OCI-LY3 (cell line): Measurements from ENCODE around the gene CLIC6.

Experiments used
- H2AFZ ChIP-seq: fragments of 200-600, 300-600 bp; shearing (Covaris generic); 2 replicates; pipeline ENCODE4 v1.6.0; 2014; ENCODE audit warnings: antibody characterized with exemption, low read depth, low read length
- H3K27ac ChIP-seq: fragments of 200-600, 300-600 bp; sonication (generic); 2 replicates; pipeline ENCODE4 v1.5.1; 2014; ENCODE audit warnings: mild to moderate bottlenecking, low read length, moderate library complexity, mixed read lengths
- H3K27me3 ChIP-seq: fragments of 200-600, 300-600 bp; sonication (generic); 2 replicates; pipeline ENCODE4 v1.6.1; 2014; ENCODE audit warnings: low read depth, low read length, mixed read lengths
- H3K36me3 ChIP-seq: fragments of 200-600, 300-600 bp; sonication (generic); replicated peaks from 2 replicates; pipeline ENCODE3; 2014; ENCODE audit warnings: low read depth, low read length, mixed read lengths
- H3K4me1 ChIP-seq: fragments of 300-600, 200-600 bp; sonication (generic); 2 replicates; pipeline ENCODE4 v1.6.1; 2014; ENCODE audit warnings: low read length, mixed read lengths
- H3K4me2 ChIP-seq: fragments of 200-600, 300-600 bp; sonication (generic); 2 replicates; pipeline ENCODE4 v1.6.1; 2014; ENCODE audit warnings: low read length, mixed read lengths
- H3K4me3 ChIP-seq: fragments of 300-600, 200-600 bp; sonication (generic); 2 replicates; pipeline ENCODE4 v1.5.1; 2014; ENCODE audit warnings: antibody characterized with exemption, mild to moderate bottlenecking, low read length, moderate library complexity
- H3K79me2 ChIP-seq: fragments of 300-600, 200-600 bp; shearing (Covaris generic); 2 replicates; pipeline ENCODE4 v1.6.1; 2014; ENCODE audit warnings: mild to moderate bottlenecking, low read length, mixed read lengths
- H3K9ac ChIP-seq: fragments of 300-600, 200-600 bp; shearing (Covaris generic); 2 replicates; pipeline ENCODE4 v1.6.0; 2014; ENCODE audit warnings: mild to moderate bottlenecking, low read length, moderate library complexity
- H3K9me3 ChIP-seq: fragments of 200-600, 300-600 bp; shearing (Covaris generic); 2 replicates; pipeline ENCODE4 v1.6.1; 2014; ENCODE audit warnings: low read length, mixed read lengths; ENCODE audit not compliant: insufficient read depth
- H4K20me1 ChIP-seq: fragments of 200-600, 300-600 bp; sonication (generic); 2 replicates; pipeline ENCODE4 v1.6.1; 2016; ENCODE audit warnings: low read length, mixed read lengths; ENCODE audit not compliant: insufficient read depth
- EZH2phosphoT487 ChIP-seq: fragments of 200-600 bp; shearing (Covaris generic); IDR thresholded peaks from 2 replicates; pipeline ENCODE4 v1.6.1; 2018; ENCODE audit warnings: antibody characterized with exemption, mixed run types, low read depth
- TF ChIP-seq, protein P1 (sequence below): fragments of 200-600, 300-600 bp; sonication (generic); IDR thresholded peaks from 2 replicates; pipeline ENCODE4 v1.5.1; 2014; ENCODE audit warnings: antibody characterized with exemption, low read length, low read depth

CLIC6 gene

DNA sequence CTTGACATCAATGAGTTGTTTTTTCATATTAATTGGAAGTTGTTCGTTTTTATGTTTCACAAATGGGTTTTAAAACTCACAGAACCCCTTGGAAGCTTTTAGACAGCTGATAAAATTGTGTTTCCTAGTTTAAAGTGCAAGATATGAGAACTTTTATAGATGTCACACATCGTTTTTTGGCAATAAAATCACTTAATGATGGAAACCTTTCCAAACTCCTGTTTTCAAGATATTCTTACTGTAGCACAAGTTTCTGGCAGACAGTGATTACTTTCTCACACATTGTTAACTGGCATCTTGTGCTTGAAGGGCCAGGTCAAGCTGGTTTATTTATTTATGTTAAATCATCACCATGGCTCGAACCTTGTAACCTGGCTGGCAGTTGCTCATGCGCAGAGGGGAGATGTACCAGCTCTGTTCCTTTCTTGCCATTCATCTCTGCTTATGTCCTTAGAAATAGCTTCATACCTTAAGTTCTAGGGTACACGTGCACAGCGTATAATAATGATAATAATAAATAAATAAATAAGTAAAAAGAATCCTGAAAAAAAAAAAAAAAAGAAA lies 43.7 kb upstream of the CLIC6 start:
- H2AFZ ChIP-seq = no peak overlapping the region
- TF ChIP-seq, protein P1, sequence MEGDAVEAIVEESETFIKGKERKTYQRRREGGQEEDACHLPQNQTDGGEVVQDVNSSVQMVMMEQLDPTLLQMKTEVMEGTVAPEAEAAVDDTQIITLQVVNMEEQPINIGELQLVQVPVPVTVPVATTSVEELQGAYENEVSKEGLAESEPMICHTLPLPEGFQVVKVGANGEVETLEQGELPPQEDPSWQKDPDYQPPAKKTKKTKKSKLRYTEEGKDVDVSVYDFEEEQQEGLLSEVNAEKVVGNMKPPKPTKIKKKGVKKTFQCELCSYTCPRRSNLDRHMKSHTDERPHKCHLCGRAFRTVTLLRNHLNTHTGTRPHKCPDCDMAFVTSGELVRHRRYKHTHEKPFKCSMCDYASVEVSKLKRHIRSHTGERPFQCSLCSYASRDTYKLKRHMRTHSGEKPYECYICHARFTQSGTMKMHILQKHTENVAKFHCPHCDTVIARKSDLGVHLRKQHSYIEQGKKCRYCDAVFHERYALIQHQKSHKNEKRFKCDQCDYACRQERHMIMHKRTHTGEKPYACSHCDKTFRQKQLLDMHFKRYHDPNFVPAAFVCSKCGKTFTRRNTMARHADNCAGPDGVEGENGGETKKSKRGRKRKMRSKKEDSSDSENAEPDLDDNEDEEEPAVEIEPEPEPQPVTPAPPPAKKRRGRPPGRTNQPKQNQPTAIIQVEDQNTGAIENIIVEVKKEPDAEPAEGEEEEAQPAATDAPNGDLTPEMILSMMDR = no peak
- no peak for TF ChIP-seq EZH2phosphoT487

DNA sequence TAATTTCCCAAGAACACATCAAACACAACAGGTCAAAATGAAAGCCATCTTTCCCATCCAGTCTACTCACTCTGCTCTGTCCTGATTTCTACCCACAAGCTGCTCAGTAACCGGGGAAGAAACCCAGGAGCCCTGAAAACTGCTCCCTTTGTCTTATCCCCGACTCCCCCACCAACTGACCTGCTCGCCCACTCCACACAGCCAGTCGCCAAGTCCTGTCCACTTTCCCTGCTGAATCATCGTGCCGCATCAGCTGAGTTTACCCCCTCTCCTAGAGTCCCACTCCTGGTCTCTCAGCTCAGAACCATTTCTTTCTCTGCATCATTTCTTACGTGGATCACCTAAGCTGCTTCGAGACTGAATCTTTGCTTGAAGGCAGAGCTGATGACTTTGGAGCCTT lies 42.7 kb upstream of the CLIC6 start:
- Histone ChIP-seq H3K9ac (no peak overlapping the region), H3K27ac (no peak overlapping the region), H3K9me3 (no peaks in the 10 kb centered on the region), H3K4me2 (no peak overlapping the region), H4K20me1 (no peaks in the 10 kb centered on the region), H3K36me3 (no peaks in the 10 kb centered on the region), H3K4me1 (peaks cover 12% of the 10 kb centered on the region), H3K4me3 (no peak overlapping the region), H3K79me2 (no peaks in the 10 kb centered on the region), H3K27me3 (0 out of 2 replicates have a peak, but pooled peaks cover 6% of the 10 kb centered on the region), H2AFZ (no peak overlapping the region)
- no peak for TF ChIP-seq EZH2phosphoT487
- TF ChIP-seq, protein P1 = no peak

More for the DNA sequence above, 43.7 kb upstream of the CLIC6 start:
- Histone ChIP-seq H3K9me3 (no peaks in the 10 kb centered on the region), H3K4me1 (peaks cover 12% of the 10 kb centered on the region), H3K9ac (no peak overlapping the region), H3K36me3 (no peaks in the 10 kb centered on the region), H3K4me2 (no peak overlapping the region), H3K27ac (no peak overlapping the region), H3K4me3 (no peak overlapping the region), H3K79me2 (no peaks in the 10 kb centered on the region), H3K27me3 (0 out of 2 replicates have a peak, but pooled peaks cover 6% of the 10 kb centered on the region), H4K20me1 (no peaks in the 10 kb centered on the region)

DNA sequence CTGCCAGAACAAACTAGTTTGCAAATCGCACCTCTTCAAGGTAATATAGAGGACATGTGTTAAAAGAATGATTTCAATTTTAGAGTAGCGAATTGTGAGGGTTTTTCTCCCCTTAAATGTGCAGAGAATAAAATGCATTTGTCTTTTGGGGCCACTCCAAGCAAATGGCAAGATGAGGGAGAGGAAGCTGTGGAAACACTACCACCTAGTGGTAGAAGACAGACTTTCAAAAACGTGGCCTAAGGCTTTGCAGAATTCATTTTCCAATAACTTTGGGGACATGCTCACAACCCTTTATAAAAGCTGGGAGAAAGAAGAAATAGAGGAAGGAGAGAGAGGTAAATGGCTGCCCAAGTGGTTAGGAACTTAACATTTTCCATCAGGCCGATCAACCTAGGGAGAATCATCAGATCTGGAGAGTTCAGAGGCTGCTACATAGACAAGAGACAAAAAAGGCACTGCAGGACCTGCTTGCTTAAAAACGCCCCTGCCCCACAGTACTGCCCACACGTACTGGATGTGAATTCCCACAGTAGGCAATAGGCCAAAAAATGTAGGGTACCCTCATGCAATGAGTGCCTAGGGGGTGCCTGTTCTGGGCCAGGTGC lies 38.2 kb upstream of the CLIC6 start:
- no peaks in the 10 kb centered on the region for H3K79me2 ChIP-seq
- TF ChIP-seq, protein P1 = peak; percentile 77
- no peak for TF ChIP-seq EZH2phosphoT487
- H3K27me3 ChIP-seq = 0 out of 2 replicates have a peak, but pooled peaks cover 6% of the 10 kb centered on the region
- no peaks in the 10 kb centered on the region for H4K20me1 ChIP-seq
- no peak overlapping the region for H3K9ac ChIP-seq
- no peaks in the 10 kb centered on the region for H3K36me3 ChIP-seq
- H3K9me3 ChIP-seq = no peaks in the 10 kb centered on the region
- H3K4me3 ChIP-seq = no peak overlapping the region
- H3K4me2 ChIP-seq = no peak overlapping the region
- no peak overlapping the region for H2AFZ ChIP-seq
- no peak overlapping the region for H3K27ac ChIP-seq
- peaks cover 18% of the 10 kb centered on the region for H3K4me1 ChIP-seq

DNA sequence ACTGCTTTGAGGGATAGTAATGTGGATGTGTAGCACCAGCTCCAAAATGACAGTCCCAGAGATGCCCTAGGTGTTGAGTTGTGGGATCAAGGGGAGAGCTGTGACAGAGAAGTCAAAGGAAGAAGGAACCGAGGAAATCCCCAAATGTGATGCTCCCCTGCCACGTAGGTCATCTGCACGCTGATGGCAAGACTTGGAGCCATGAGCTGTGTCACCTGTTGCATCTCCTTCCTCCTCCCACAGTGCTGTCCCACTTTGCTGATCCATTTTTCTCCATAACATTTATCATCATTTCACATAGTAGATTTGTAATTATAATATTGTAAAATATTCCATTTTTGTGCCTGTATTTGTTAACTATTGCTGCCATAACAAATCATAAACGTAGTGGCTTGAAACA lies 36.3 kb upstream of the CLIC6 start:
- Histone ChIP-seq H3K27me3 (0 out of 2 replicates have a peak, but pooled peaks cover 6% of the 10 kb centered on the region), H4K20me1 (no peaks in the 10 kb centered on the region), H3K36me3 (no peaks in the 10 kb centered on the region), H3K9me3 (no peaks in the 10 kb centered on the region), H3K79me2 (no peaks in the 10 kb centered on the region), H3K4me3 (peak overlapping the region; percentile 40; the same call in 1 of the 2 replicates), H3K27ac (no peak overlapping the region), H2AFZ (no peak overlapping the region), H3K9ac (no peak overlapping the region), H3K4me1 (peaks cover 20% of the 10 kb centered on the region), H3K4me2 (peak overlapping the region; percentile 48)
- TF ChIP-seq, protein P1 = no peak
- no peak for TF ChIP-seq EZH2phosphoT487
